CD4-positive, alpha-beta T cell (primary cell): ENCODE measurements around the gene WEE1. TPM values are rescaled to one million over a fixed set of nuclear protein-coding genes. Genes with fewer than 3 reads are reported as not detected.

Experiments
- ATAC-seq: fragments of 200-7000 bp; cut with Tn5 transposase; one replicate; pipeline ENCODE4 v1.10.0; 2022; ENCODE audit warnings: mild to moderate bottlenecking; ENCODE audit not compliant: poor library complexity
- CTCF ChIA-PET: fragments of 350-600 bp; sonication (Branson Sonifier 250); formaldehyde crosslinking; loops from one replicate; lab custom pipeline; 2021; ENCODE audit warnings: antibody characterized with exemption, inconsistent platforms; lab: Charles Lee
- POLR2A ChIA-PET: fragments of 350-600 bp; sonication (Branson Sonifier 250); formaldehyde crosslinking; loops from one replicate; lab custom pipeline; 2021; ENCODE audit warnings: antibody characterized with exemption, inconsistent platforms; lab: Charles Lee
- DNase-seq, 14 experiments: peaks; one replicate each; pipeline ENCODE4 v3.0.0-alpha.2; 2013 to 2020; ENCODE audit warnings: mixed read lengths in 2 of 14
- H3K27ac ChIP-seq, 2 donors: one replicate each; pipeline versions ENCODE4 v1.5.1 to v1.7.0; 2013; ENCODE audit warnings: low read length in 2 of 2, low read depth in 1 of 2, mild to moderate bottlenecking in 1 of 2
- H3K27me3 ChIP-seq, 2 experiments: 1 replicate in 1 of 2; 2 replicates in 1 of 2; pipeline versions ENCODE4 v1.6.1 to v1.7.0; 2013; ENCODE audit warnings: low read length in 2 of 2, control low read depth in 1 of 2, mild to moderate bottlenecking in 1 of 2, moderate library complexity in 1 of 2; ENCODE audit not compliant: insufficient read depth in 2 of 2, control insufficient read depth in 1 of 2
- H3K36me3 ChIP-seq: one replicate; pipeline ENCODE4 v1.6.1; 2013; ENCODE audit warnings: low read length, control low read depth; ENCODE audit not compliant: insufficient read depth
- H3K4me1 ChIP-seq: one replicate; pipeline ENCODE4 v1.6.1; 2013; ENCODE audit warnings: low read length, control low read depth; ENCODE audit not compliant: insufficient read depth
- H3K4me3 ChIP-seq: one replicate; pipeline ENCODE4 v1.5.1; 2013; ENCODE audit warnings: mild to moderate bottlenecking, low read length, moderate library complexity
- H3K9me3 ChIP-seq, 2 experiments: 1 replicate in 1 of 2; 2 replicates in 1 of 2; pipeline versions ENCODE4 v1.6.1 to v1.7.0; 2013; ENCODE audit warnings: low read length in 2 of 2, mild to moderate bottlenecking in 2 of 2, control low read depth in 1 of 2, moderate library complexity in 1 of 2; ENCODE audit not compliant: control insufficient read depth in 1 of 2, insufficient read depth in 1 of 2
- H3K27ac Mint-ChIP-seq: one replicate; pipeline ENCODE4 v1.8.0; 2020; ENCODE audit warnings: mixed read lengths
- H3K27me3 Mint-ChIP-seq: one replicate; pipeline ENCODE4 v1.8.0; 2021; ENCODE audit warnings: mixed read lengths
- H3K36me3 Mint-ChIP-seq: one replicate; pipeline ENCODE4 v1.8.0; 2021; ENCODE audit warnings: low read depth, mixed read lengths
- H3K4me1 Mint-ChIP-seq: one replicate; pipeline ENCODE4 v1.8.0; 2021; ENCODE audit warnings: low read depth, mixed read lengths
- H3K4me3 Mint-ChIP-seq: one replicate; pipeline ENCODE4 v1.8.0; 2020; ENCODE audit warnings: mild to moderate bottlenecking, mixed read lengths
- H3K9me3 Mint-ChIP-seq: one replicate; pipeline ENCODE4 v1.8.0; 2020; ENCODE audit warnings: mixed read lengths
- CTCF ChIP-seq: fragments of 200-600 bp; IDR thresholded peaks from one replicate; pipeline ENCODE4 v1.8.0; 2022; ENCODE audit warnings: antibody characterized with exemption, mild to moderate bottlenecking
- intact Hi-C, 2 experiments: fragments of 100-400 bp; cut with DNase I in 1 of 2; cut with micrococcal nuclease in 1 of 2; formaldehyde crosslinking; loops; one replicate each; pipeline versions ENCODE4 v1.15.1 to v1.9.0; 2023 to 2025; cut with DNase I, micrococcal nuclease
- total RNA-seq, 174 experiments: library from RNA in 2 of 174; stranded (reverse) in 2 of 174; gene quantifications; one replicate each; pipeline ENCODE4 v1.2.3 and lab custom pipeline; 2021 to 2026

Gene WEE1
- total RNA-seq, 2 experiments from 2014 or later, result 9.3 to 10.7 TPM

DNA sequence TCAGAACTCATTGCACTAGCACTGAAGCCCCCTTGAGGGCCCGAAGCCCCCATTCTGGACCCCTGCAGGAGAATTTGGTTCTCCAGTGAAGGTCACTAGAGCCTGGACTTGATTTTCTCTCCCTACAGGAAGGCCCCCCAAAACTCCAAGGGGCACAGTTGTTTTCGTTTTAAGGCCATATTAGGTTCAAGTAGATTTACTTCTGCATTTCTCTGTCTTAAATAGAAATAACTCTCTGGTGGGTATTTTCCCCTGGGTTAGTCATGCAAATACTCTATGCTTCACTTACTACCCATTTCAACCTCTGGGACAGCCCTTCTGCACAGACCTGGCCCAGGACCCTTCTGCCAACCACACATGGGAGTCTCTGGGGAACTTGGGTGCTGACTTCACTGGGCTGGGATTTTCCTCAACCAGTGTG is 41.6 kb downstream of the WEE1 start:
- Mint-ChIP-seq H3K4me3 (peak overlapping the region; percentile 95), H3K27me3 (no peaks in the 10 kb centered on the region), H3K4me1 (peaks cover 16% of the 10 kb centered on the region), H3K36me3 (no peaks in the 10 kb centered on the region), H3K9me3 (no peaks in the 10 kb centered on the region), H3K27ac (peak overlapping the region; percentile 89)
- no peak for TF ChIP-seq CTCF
- Histone ChIP-seq H3K27ac (peak overlapping the region; percentile 65 to 86), H3K36me3 (no peaks in the 10 kb centered on the region), H3K4me1 (peaks cover 19% of the 10 kb centered on the region), H3K9me3 (no peaks in the 10 kb centered on the region), H3K4me3 (no peak overlapping the region), H3K27me3 (no peaks in the 10 kb centered on the region)
- DNase-seq, result peak in 3 of 14 experiments; percentile 6 to 65 (median 61)
- ChIA-PET POLR2A (no interaction called here), CTCF (no interaction called here)
- ATAC-seq, result no peak
- intact Hi-C loops, result loop anchor here in 1 of 2 experiments (2.0 to 5.0 kb wide), 3 partner anchors 48 to 692 kb away; partner anchors contain the start of gene ADM

GRCh38 chr11:9616042-9616675 is 42.7 kb downstream of the WEE1 start:
- Mint-ChIP-seq H3K9me3 (no peaks in the 10 kb centered on the region), H3K36me3 (no peaks in the 10 kb centered on the region), H3K27me3 (no peaks in the 10 kb centered on the region), H3K27ac (no peak overlapping the region), H3K4me1 (peaks cover 16% of the 10 kb centered on the region), H3K4me3 (no peak overlapping the region)
- H3K36me3 ChIP-seq, result no peaks in the 10 kb centered on the region
- peaks cover 19% of the 10 kb centered on the region for H3K4me1 ChIP-seq
- H3K27me3 ChIP-seq, result no peaks in the 10 kb centered on the region
- intact Hi-C loops, result loop anchor here in 1 of 2 experiments (2.0 to 5.0 kb wide), 2 partner anchors 41 to 691 kb away; partner anchors contain the start of gene ADM
- no peak overlapping the region for H3K4me3 ChIP-seq
- no peak for TF ChIP-seq CTCF
- DNase-seq, result no peak
- no peaks in the 10 kb centered on the region for H3K9me3 ChIP-seq
- POLR2A ChIA-PET, result no interaction called here
- ATAC-seq, result no peak
- no peak overlapping the region for H3K27ac ChIP-seq
- CTCF ChIA-PET, result no interaction called here

GRCh38 chr11:9616858-9617257 is 43.4 kb downstream of the WEE1 start:
- CTCF ChIA-PET, result no interaction called here

More at GRCh38 chr11:9616858-9617257, 43.4 kb downstream of the WEE1 start:
- Mint-ChIP-seq H3K4me3 (no peak overlapping the region), H3K27me3 (no peaks in the 10 kb centered on the region), H3K4me1 (peaks cover 16% of the 10 kb centered on the region), H3K27ac (no peak overlapping the region), H3K36me3 (no peaks in the 10 kb centered on the region), H3K9me3 (no peaks in the 10 kb centered on the region)
- POLR2A ChIA-PET, result no interaction called here
- no peak overlapping the region for H3K4me3 ChIP-seq
- no peak overlapping the region for H3K27ac ChIP-seq
- H3K36me3 ChIP-seq, result no peaks in the 10 kb centered on the region
- ATAC-seq (no peak), DNase-seq (no peak)
- no peaks in the 10 kb centered on the region for H3K9me3 ChIP-seq
- intact Hi-C loops, result loop anchor here in 1 of 2 experiments (2.0 to 5.0 kb wide), 2 partner anchors 42 to 690 kb away; partner anchors contain the start of gene ADM
- H3K27me3 ChIP-seq, result no peaks in the 10 kb centered on the region
- peaks cover 19% of the 10 kb centered on the region for H3K4me1 ChIP-seq
- TF ChIP-seq CTCF, result no peak
